Left ventricle myocardium inferior (tissue), 1 donor: ENCODE measurements around the gene KLHDC3. TPM values are rescaled to one million over a fixed set of nuclear protein-coding genes. Genes with fewer than 3 reads are reported as not detected.

ENCODE experiments used
- DNase-seq: peaks from one replicate; pipeline ENCODE4 v3.0.0-alpha.2; 2020
- H3K27ac ChIP-seq: fragments of 200-600 bp; replicated peaks from 2 replicates; pipeline ENCODE4 v1.8.0; 2021
- H3K27me3 ChIP-seq: fragments of 200-600 bp; 2 replicates; pipeline ENCODE4 v1.8.0; 2021; ENCODE audit warnings: low read depth
- H3K36me3 ChIP-seq: fragments of 200-600 bp; 2 replicates; pipeline ENCODE4 v1.8.0; 2021
- H3K4me1 ChIP-seq: fragments of 200-600 bp; 2 replicates; pipeline ENCODE4 v1.8.0; 2021
- H3K4me3 ChIP-seq: fragments of 200-600 bp; 2 replicates; pipeline ENCODE4 v1.8.0; 2021; ENCODE audit warnings: mild to moderate bottlenecking, moderate library complexity
- H3K9me3 ChIP-seq: fragments of 200-600 bp; replicated peaks from 2 replicates; pipeline ENCODE4 v1.8.0; 2021
- intact Hi-C: fragments of 100-400 bp; cut with micrococcal nuclease; formaldehyde crosslinking; loops from one replicate; pipeline ENCODE4 v1.11.0; 2022
- long read RNA-seq: library from polyadenylated mRNA; unstranded; transcript quantifications from one replicate; pipeline ENCODE4 v2.0.0, GENCODE V29; 2021
- total RNA-seq: library from RNA; stranded (reverse); fragmentation: NEBNext Ultra II Directional; extraction: Animal tissue kit (Norgen Biotek cat#: 25700); gene quantifications from one replicate; pipeline ENCODE4 v1.2.1, GENCODE V29; 2021
- TF ChIP-seq, protein P1 (sequence below): fragments of 200-600 bp; IDR thresholded peaks from 2 replicates; pipeline ENCODE4 v1.8.0; 2021; ENCODE audit warnings: antibody characterized with exemption, mild to moderate bottlenecking, borderline replicate concordance
- donor health status: DM: no; HTN: yes; CAD: no; lungs with severe emphysema.

The KLHDC3 gene, protein sequence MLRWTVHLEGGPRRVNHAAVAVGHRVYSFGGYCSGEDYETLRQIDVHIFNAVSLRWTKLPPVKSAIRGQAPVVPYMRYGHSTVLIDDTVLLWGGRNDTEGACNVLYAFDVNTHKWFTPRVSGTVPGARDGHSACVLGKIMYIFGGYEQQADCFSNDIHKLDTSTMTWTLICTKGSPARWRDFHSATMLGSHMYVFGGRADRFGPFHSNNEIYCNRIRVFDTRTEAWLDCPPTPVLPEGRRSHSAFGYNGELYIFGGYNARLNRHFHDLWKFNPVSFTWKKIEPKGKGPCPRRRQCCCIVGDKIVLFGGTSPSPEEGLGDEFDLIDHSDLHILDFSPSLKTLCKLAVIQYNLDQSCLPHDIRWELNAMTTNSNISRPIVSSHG
- 108 TPM for total RNA-seq
- long read RNA-seq, transcript KLHDC3-202 (11 exons, 1,909 nt): major isoform, 296 of 334 reads
- long read RNA-seq, partial matches to known transcripts: 30 of 334 reads
- long read RNA-seq, other reads (novel, unspliced or antisense): 8 of 334 reads

DNA sequence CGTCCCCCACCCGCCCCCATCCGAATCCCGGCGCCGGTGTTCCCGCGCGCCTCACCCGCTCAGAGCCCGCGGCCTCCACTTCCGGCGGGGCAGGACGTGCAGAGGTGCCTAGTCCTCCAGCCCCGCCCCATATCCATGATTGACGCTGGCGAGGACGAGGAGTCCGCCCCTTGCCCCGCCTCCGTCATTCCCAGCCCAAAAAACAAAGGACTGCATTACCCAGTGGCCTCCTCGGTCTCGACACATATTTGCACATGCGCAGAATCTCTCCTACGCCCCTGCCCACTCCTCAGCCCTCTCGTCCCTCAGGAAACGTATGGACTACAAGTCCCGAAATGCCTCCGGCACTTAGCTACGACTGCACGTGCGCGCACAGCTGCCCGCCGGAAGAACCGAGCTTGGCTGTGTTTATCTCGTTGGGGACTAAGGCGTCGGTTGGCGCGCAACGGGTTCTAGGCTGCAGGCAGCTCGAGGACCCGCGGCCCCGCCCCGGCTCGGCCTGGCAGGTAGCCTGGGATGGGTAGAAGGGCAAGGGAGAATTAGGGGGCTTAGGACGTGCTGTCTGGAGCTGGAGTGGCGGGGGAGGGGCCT is at the start of gene KLHDC3, which contains the start of gene MEA1:
KLHDC3 (plus strand) TSS at position 407 of the 591 bp plus-strand sequence. CDS start 2,944 bp downstream, outside the sequence.
MEA1 (minus strand) TSS at position 104 of the 591 bp plus-strand sequence. CDS start 133 bp downstream, outside the sequence.
- peaks cover 49% of the 10 kb centered on the region for H3K36me3 ChIP-seq
- intact Hi-C loops: no loop called here
- H3K4me3 ChIP-seq: peak within 1 kb of the TSS; percentile 83
- H3K27ac ChIP-seq: peak within 1 kb of the TSS; percentile 89
- H3K4me1 ChIP-seq: peaks cover 65% of the 10 kb centered on the region
- peak; percentile 99 for DNase-seq
- no peaks in the 10 kb centered on the region for H3K27me3 ChIP-seq
- TF ChIP-seq, protein P1, sequence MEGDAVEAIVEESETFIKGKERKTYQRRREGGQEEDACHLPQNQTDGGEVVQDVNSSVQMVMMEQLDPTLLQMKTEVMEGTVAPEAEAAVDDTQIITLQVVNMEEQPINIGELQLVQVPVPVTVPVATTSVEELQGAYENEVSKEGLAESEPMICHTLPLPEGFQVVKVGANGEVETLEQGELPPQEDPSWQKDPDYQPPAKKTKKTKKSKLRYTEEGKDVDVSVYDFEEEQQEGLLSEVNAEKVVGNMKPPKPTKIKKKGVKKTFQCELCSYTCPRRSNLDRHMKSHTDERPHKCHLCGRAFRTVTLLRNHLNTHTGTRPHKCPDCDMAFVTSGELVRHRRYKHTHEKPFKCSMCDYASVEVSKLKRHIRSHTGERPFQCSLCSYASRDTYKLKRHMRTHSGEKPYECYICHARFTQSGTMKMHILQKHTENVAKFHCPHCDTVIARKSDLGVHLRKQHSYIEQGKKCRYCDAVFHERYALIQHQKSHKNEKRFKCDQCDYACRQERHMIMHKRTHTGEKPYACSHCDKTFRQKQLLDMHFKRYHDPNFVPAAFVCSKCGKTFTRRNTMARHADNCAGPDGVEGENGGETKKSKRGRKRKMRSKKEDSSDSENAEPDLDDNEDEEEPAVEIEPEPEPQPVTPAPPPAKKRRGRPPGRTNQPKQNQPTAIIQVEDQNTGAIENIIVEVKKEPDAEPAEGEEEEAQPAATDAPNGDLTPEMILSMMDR: no peak
- no peaks in the 10 kb centered on the region for H3K9me3 ChIP-seq

DNA sequence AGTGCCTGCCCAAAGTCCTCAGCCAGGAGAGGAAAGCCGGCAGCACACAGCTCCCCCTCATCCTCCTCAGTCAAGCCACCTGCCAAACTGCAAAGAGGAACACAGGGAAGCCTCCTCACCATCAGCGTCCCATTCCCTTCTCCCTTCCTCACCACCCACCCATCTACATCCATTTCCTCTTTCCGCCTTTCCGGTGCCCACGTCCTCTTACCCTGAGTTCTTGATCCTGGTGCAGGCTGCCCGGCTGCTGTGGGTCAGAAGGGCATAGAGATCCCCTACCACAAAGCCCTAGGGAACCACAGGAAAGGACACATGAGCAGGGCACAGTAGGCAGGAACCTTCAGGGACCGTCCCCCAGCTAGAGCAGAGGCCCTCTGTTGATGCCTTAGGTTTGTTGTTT is 47.5 kb upstream of the KLHDC3 start:
- intact Hi-C loops: no loop called here
- TF ChIP-seq, protein P1: no peak
- peaks cover 78% of the 10 kb centered on the region for H3K36me3 ChIP-seq
- H3K4me1 ChIP-seq: peaks cover 6% of the 10 kb centered on the region
- no peaks in the 10 kb centered on the region for H3K27me3 ChIP-seq
- no peak for DNase-seq
- no peak overlapping the region for H3K4me3 ChIP-seq
- no peak overlapping the region for H3K27ac ChIP-seq
- no peaks in the 10 kb centered on the region for H3K9me3 ChIP-seq

DNA sequence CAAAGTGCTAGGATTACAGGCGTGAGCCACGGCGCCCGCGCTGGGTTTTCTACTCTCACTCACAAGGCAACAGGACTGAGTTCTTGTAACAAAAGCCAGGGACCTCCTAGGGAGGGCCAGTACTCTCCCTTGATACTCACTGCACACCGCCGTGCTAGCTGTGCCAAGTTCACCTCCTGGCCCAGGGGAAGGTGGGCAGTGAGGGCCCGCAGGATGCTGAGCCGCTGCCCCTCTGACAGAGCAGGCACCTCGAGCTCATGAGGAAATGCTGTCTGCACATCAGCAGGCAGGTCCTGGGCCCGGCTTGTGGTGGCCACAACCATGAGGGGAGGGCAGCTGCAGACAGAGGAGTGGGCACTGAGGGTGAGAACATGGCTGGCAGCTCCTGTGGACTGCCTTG is 46.8 kb upstream of the KLHDC3 start:
- TF ChIP-seq, protein P1: no peak
- H3K4me1 ChIP-seq: peaks cover 11% of the 10 kb centered on the region
- H3K27me3 ChIP-seq: no peaks in the 10 kb centered on the region
- peaks cover 79% of the 10 kb centered on the region for H3K36me3 ChIP-seq
- no peak for DNase-seq
- H3K9me3 ChIP-seq: no peaks in the 10 kb centered on the region
- no peak overlapping the region for H3K4me3 ChIP-seq
- H3K27ac ChIP-seq: no peak overlapping the region
- intact Hi-C loops: no loop called here

DNA sequence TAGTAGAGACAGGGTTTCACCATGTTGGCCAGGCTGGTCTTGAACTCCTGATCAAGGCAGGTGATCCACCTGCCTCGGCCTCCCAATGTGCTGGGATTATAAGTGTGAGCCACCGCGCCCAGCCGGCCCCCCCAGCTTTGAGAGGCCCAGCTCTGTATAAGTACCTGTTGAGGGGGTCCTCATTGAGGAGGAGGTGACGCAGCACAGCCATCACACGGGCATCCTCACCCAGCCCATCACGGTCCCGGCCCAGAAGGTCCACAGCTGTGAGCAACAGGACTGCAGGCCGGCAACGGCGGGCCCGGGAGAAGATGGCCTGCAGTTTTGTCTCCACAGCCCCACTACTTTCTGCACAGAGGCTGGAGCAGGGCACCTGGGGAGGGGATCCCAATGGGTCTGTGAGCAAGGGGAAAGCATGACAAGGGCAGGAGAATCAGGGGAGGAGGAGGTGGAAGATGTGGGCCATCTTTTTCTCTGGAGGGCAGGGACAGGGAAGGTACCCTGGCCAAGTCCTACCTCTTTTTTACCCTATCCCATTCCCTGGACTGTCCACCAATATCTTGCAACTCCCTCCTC is 45.8 kb upstream of the KLHDC3 start:
- intact Hi-C loops: no loop called here
- Histone ChIP-seq H3K36me3 (peaks cover 74% of the 10 kb centered on the region), H3K9me3 (no peaks in the 10 kb centered on the region), H3K4me3 (no peak overlapping the region), H3K27ac (no peak overlapping the region), H3K27me3 (no peaks in the 10 kb centered on the region), H3K4me1 (peaks cover 11% of the 10 kb centered on the region)
- no peak for DNase-seq
- TF ChIP-seq, protein P1: no peak

DNA sequence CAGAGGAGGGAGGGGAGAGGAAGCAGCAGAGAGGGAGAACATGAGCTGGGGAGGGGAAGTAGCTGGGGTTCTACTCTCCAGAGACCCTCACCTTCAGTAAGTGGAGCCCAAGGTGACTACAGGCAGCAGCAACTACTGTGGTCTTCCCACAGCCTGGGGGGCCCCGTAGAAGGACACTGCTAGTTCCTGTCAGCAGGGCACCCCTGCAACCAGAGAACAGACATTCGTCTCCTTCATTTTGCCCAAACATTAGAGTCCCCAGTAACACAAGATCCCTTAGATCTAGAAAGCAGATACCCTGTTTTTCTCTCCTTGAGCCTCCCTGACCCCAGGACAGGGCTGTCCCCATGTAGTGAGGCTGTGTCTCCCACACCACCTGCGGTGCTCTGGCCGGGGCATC is 45.3 kb upstream of the KLHDC3 start:
- TF ChIP-seq, protein P1: no peak
- Histone ChIP-seq H3K4me3 (no peak overlapping the region), H3K4me1 (peaks cover 11% of the 10 kb centered on the region), H3K36me3 (peaks cover 71% of the 10 kb centered on the region), H3K9me3 (no peaks in the 10 kb centered on the region), H3K27ac (no peak overlapping the region), H3K27me3 (no peaks in the 10 kb centered on the region)
- intact Hi-C loops: no loop called here
- DNase-seq: no peak
